GM12878 (cell line): ENCODE measurements around the gene TAF4. TPM values are rescaled to one million over a fixed set of nuclear protein-coding genes. Genes with fewer than 3 reads are reported as not detected.

Experiments
- ATAC-seq: fragments of 200-7000 bp; cut with Tn5 transposase; 3 replicates; pipeline ENCODE4 v1.9.1; 2020; ENCODE audit warnings: mild to moderate bottlenecking, moderate library complexity
- BruUV-seq: library from RNA; stranded (reverse); fragments of 400-500 nt; replicated peaks from 2 replicates; lab custom pipeline; 2021; lab: Mats Ljungman, UMichigan
- CTCF ChIA-PET: fragments of 300-600 bp; sonication (Branson Sonifier 250); formaldehyde crosslinking; extraction: SDS; loops from one replicate; lab custom pipeline; 2021; ENCODE audit warnings: inconsistent platforms; lab: Yijun Ruan, JAX
- POLR2A ChIA-PET: fragments of 350-600 bp; formaldehyde crosslinking; extraction: SDS; loops from one replicate; lab custom pipeline; 2021; ENCODE audit warnings: inconsistent platforms; lab: Charles Lee
- RAD21 ChIA-PET: fragments of 300-600 bp; sonication (Branson Sonifier 250); formaldehyde crosslinking; loops from one replicate; lab custom pipeline; 2023; ENCODE audit warnings: antibody characterized with exemption; ENCODE audit not compliant: unreplicated experiment; lab: Charles Lee
- SMC1A ChIA-PET: fragments of 300-600 bp; sonication (Branson Sonifier 250); formaldehyde crosslinking; loops from one replicate; lab custom pipeline; 2023; ENCODE audit not compliant: unreplicated experiment, uncharacterized antibody; lab: Charles Lee
- DNase-seq: peaks from one replicate; pipeline ENCODE4 v3.0.0-alpha.2; 2011; ENCODE audit warnings: low read depth, low spot score
- FAIRE-seq: peaks from 3 replicates; lab custom pipeline; 2011; peaks lifted over from hg19 to GRCh38; lab: Jason Lieb, UNC
- H2AFZ ChIP-seq: 2 replicates; pipeline ENCODE4 v1.6.0; 2011; ENCODE audit warnings: low read depth, low read length, control low read depth; ENCODE audit not compliant: control insufficient read depth
- H3K27ac ChIP-seq: 2 replicates; pipeline ENCODE4 v1.5.1; 2011; ENCODE audit warnings: control low read depth; ENCODE audit not compliant: control insufficient read depth, insufficient read depth
- H3K27me3 ChIP-seq, 2 experiments: replicated peaks in 1 of 2; 2 replicates each; pipeline versions ENCODE4 v1.6.0 to v1.6.1; 2011; ENCODE audit warnings: low read length in 1 of 2; ENCODE audit not compliant: control insufficient read depth in 2 of 2, insufficient read depth in 2 of 2
- H3K36me3 ChIP-seq, 2 experiments: 2 replicates each; pipeline ENCODE4 v1.5.1; 2011; ENCODE audit warnings: low read length in 1 of 2; ENCODE audit not compliant: control insufficient read depth in 2 of 2, insufficient read depth in 2 of 2
- H3K4me1 ChIP-seq: 2 replicates; pipeline ENCODE4 v1.6.1; 2011; ENCODE audit warnings: mild to moderate bottlenecking, low read length, moderate library complexity, mixed read lengths; ENCODE audit not compliant: control insufficient read depth, insufficient read depth
- H3K4me2 ChIP-seq: 2 replicates; pipeline ENCODE4 v1.6.0; 2011; ENCODE audit warnings: control low read depth; ENCODE audit not compliant: control insufficient read depth, insufficient read depth
- H3K4me3 ChIP-seq: fragments of 200-600 bp; sonication (generic); 2 replicates; pipeline ENCODE4 v1.5.1; 2016
- H3K79me2 ChIP-seq: 2 replicates; pipeline ENCODE4 v1.6.0; 2011; ENCODE audit warnings: low read length; ENCODE audit not compliant: control insufficient read depth, insufficient read depth
- H3K9ac ChIP-seq: 2 replicates; pipeline ENCODE4 v1.8.0; 2011; ENCODE audit warnings: low read length, control low read depth, mixed read lengths; ENCODE audit not compliant: control insufficient read depth, insufficient read depth
- H3K9me3 ChIP-seq: replicated peaks from 3 replicates; pipeline ENCODE4 v1.5.1; 2011; ENCODE audit warnings: mild to moderate bottlenecking, low read length; ENCODE audit not compliant: control insufficient read depth, insufficient read depth
- H4K20me1 ChIP-seq: 2 replicates; pipeline ENCODE4 v1.6.0; 2011; ENCODE audit not compliant: control insufficient read depth, insufficient read depth
- BACH1 ChIP-seq: fragments of 450-650 bp; IDR thresholded peaks from 2 replicates; pipeline ENCODE4 v1.6.1; 2017; ENCODE audit warnings: mild to moderate bottlenecking, borderline replicate concordance
- BMI1 ChIP-seq: fragments of 450-650 bp; IDR thresholded peaks from 2 replicates; pipeline ENCODE4 v1.6.1; 2016; ENCODE audit warnings: mild to moderate bottlenecking, moderate library complexity, borderline replicate concordance
- CEBPB ChIP-seq, 2 experiments: fragments of 150-350 bp in 1 of 2; IDR thresholded peaks; 2 replicates each; pipeline ENCODE4 v1.6.1; 2012 to 2014; ENCODE audit warnings: low read depth in 2 of 2, low read length in 2 of 2, borderline replicate concordance in 1 of 2, inconsistent platforms in 1 of 2
- GATAD2B ChIP-seq: fragments of 450-650 bp; conservative IDR thresholded peaks from 2 replicates; pipeline ENCODE4 v1.6.1; 2017; ENCODE audit warnings: low read depth, mild to moderate bottlenecking, moderate library complexity
- IKZF1 ChIP-seq: fragments of 450-650 bp; conservative IDR thresholded peaks from 2 replicates; pipeline ENCODE4 v1.6.1; 2017; ENCODE audit warnings: antibody characterized with exemption, mild to moderate bottlenecking
- MXI1 ChIP-seq: fragments of 150-350 bp; IDR thresholded peaks from 2 replicates; pipeline ENCODE4 v1.6.1; 2011; ENCODE audit warnings: low read depth, mild to moderate bottlenecking, inconsistent platforms, low read length, improper control_type of control experiment
- SMAD1 ChIP-seq: fragments of 450-650 bp; IDR thresholded peaks from 2 replicates; pipeline ENCODE4 v1.6.1; 2018; ENCODE audit warnings: mild to moderate bottlenecking, low read depth; ENCODE audit not compliant: partially characterized antibody
- YY1 ChIP-seq: IDR thresholded peaks from 2 replicates; pipeline ENCODE4 v1.6.1; 2011; ENCODE audit warnings: low read depth, mild to moderate bottlenecking, low read length
- ZSCAN29 ChIP-seq: fragments of 450-650 bp; IDR thresholded peaks from 2 replicates; pipeline ENCODE4 v1.6.1; 2017; ENCODE audit warnings: mild to moderate bottlenecking, moderate library complexity
- ZZZ3 ChIP-seq: IDR thresholded peaks from 2 replicates; pipeline ENCODE4 v1.6.1; 2011; ENCODE audit warnings: low read depth; ENCODE audit not compliant: control insufficient read depth, insufficient read length
- WGBS: methylation state at CpG from one replicate; pipeline ENCODE4 v1.1.6; 2016; ENCODE audit warnings: low lambda C conversion rate; ENCODE audit not compliant: insufficient replicate concordance, insufficient coverage; ENCODE audit errors: missing lambda C conversion rate; 5-methylcytosine and 5-hydroxymethylcytosine counted together
- in situ Hi-C: fragments of 300-500 bp; cut with MboI; formaldehyde crosslinking; loops from 9 replicates; pipeline ENCODE4 v1.14.3; 2018; ENCODE audit warnings: mixed read lengths
- intact Hi-C: fragments of 100-400 bp; cut with micrococcal nuclease; formaldehyde crosslinking; loops from one replicate; pipeline ENCODE4 v1.14.2; 2022; ENCODE audit not compliant: unreplicated experiment
- polyA plus RNA-seq, 11 experiments: library from polyadenylated mRNA; depleted of rRNA in 4 of 11; unstranded in 6 of 11; stranded (reverse) in 5 of 11; fragments of >200 nt; fragmentation: Nextera tagmentation in 4 of 11; fragmentation: Illumina TruSeq in 1 of 11; extraction: Ambion mirVana in 4 of 11; extraction: Trizol in 1 of 11; gene quantifications; 1 replicate in 1 of 11; 2 replicates in 10 of 11; pipeline versions ENCODE4 v1.2.1 to v1.2.3, GENCODE V29; 2011 to 2016; ENCODE audit warnings: inconsistent platforms in 2 of 11, missing spikeins in 2 of 11, low read depth in 1 of 11
- total RNA-seq, 4 experiments: library from RNA; depleted of rRNA in 3 of 4; stranded (reverse); fragments of >200 nt in 3 of 4; fragmentation: Illumina TruSeq in 1 of 4; extraction: Trizol in 1 of 4; gene quantifications; 2 replicates each; pipeline versions ENCODE4 v1.2.1 to v1.2.3, GENCODE V29; 2013 to 2021

TAF4 gene
- total and polyA plus RNA-seq, 10 of the 15 experiments (the other 5 are each of a cell fraction or from before 2014, with no cell fraction given), result 0.39 to 16.9 (median 3.4) TPM

DNA sequence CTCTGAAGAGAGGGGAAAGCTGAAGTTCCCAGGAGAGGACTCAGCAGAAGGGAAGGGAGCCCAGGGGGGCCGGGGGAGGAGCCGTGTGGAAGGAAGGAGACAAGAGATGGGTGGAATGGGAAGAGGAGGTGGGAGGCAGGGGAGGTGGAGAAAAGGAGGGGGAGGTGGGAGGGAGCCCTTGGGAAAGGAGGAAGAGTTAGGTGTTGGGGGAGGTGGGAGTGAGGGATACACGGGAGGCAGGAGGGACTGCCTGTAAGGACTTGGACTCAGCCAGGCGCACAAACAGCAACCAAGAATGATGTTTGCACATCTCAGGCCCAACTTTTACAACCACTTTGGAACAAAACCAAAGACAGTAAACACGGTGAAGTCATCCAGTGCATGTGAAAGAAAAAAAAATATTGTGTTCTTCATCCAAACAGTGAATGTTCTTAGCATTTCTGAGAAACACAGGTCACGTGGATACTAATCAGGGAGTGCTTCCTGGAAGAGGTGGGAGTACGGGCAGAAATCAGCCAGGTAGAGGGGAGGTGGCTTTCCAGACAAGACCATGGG is 39.2 kb upstream of the TAF4 start:
- no TSS peak for BruUV-seq
- Histone ChIP-seq H3K27me3 (no peaks in the 10 kb centered on the region), H3K9me3 (peaks cover 12% of the 10 kb centered on the region; the same call in 1 of the 3 replicates), H3K4me2 (no peak overlapping the region)
- ChIA-PET POLR2A (no interaction called here), RAD21 (no interaction called here)
- 41% methylated on average over 4 of the region's 7 CpGs for WGBS
- TF ChIP-seq MXI1 (no peak), ZSCAN29 (no peak), BACH1 (no peak), GATAD2B (no peak), ZZZ3 (no peak), BMI1 (no peak), CEBPB (IDR thresholded peaks at IDR 0.05; ENCODE audit: borderline replicate concordance in 1 of 2, low read depth in 2 of 2, low read length in 2 of 2) (no peak)
- TF ChIP-seq, all 136 proteins: peak for 0
- ChIA-PET CTCF (no interaction called here), SMC1A (no interaction called here)
- no peaks in the 10 kb centered on the region for H4K20me1 ChIP-seq
- H3K27ac ChIP-seq, result no peak overlapping the region
- no peaks in the 10 kb centered on the region for H3K79me2 ChIP-seq
- DNase-seq (no peak), FAIRE-seq (no peak), ATAC-seq (no peak)
- no peak overlapping the region for H2AFZ ChIP-seq
- intact Hi-C loops (no loop called here), in situ Hi-C loops (no loop called here)
- H3K36me3 ChIP-seq, result no peaks in the 10 kb centered on the region
- H3K4me1 ChIP-seq, result no peaks in the 10 kb centered on the region
- H3K9ac ChIP-seq, result no peak overlapping the region
- no peak overlapping the region for H3K4me3 ChIP-seq

- no peak for FAIRE-seq
- peaks cover 11% of the 10 kb centered on the region; the same call in 1 of the 3 replicates for H3K9me3 ChIP-seq
Observed at GRCh38 chr20:62104234-62104789, 38.6 kb upstream of the TAF4 start.

More at GRCh38 chr20:62104234-62104789, 38.6 kb upstream of the TAF4 start:
- ChIA-PET SMC1A (no interaction called here), RAD21 (no interaction called here), CTCF (no interaction called here), POLR2A (interaction anchor here (0.6 kb wide), 1 partner anchor 50 kb away, joined by 4 read pairs; no protein-coding TSS in a partner anchor)
- Histone ChIP-seq H3K4me1 (no peaks in the 10 kb centered on the region), H3K27me3 (no peaks in the 10 kb centered on the region), H3K79me2 (no peaks in the 10 kb centered on the region), H3K36me3 (no peaks in the 10 kb centered on the region), H4K20me1 (no peaks in the 10 kb centered on the region), H3K27ac (no peak overlapping the region), H3K4me3 (no peak overlapping the region), H3K9ac (no peak overlapping the region), H2AFZ (no peak overlapping the region), H3K4me2 (no peak overlapping the region)
- ATAC-seq, result no peak
- in situ Hi-C loops (no loop called here), intact Hi-C loops (no loop called here)
- 40% methylated on average over 15 of the region's 15 CpGs for WGBS
- BruUV-seq, result no TSS peak
- no peak for TF ChIP-seq SMAD1
- TF ChIP-seq YY1, result no peak
- TF ChIP-seq IKZF1, result no peak
- no peak for DNase-seq
